Neural crest cell (in vitro differentiated cells): ENCODE measurements around the gene ZNF80. TPM values are rescaled to one million over a fixed set of nuclear protein-coding genes. Genes with fewer than 3 reads are reported as not detected.

Source experiments
- DNase-seq: peaks from one replicate; pipeline ENCODE4 v3.0.0; 2021; ENCODE audit warnings: low read depth, mixed read lengths, low spot score
- H3K27ac Mint-ChIP-seq: one replicate; pipeline ENCODE4 v1.8.0; 2021; ENCODE audit warnings: mild to moderate bottlenecking, mixed read lengths; ENCODE audit not compliant: unreplicated experiment
- H3K27me3 Mint-ChIP-seq: 2 replicates; pipeline ENCODE4 v1.8.0; 2021; ENCODE audit warnings: low read depth, mild to moderate bottlenecking, mixed read lengths
- H3K36me3 Mint-ChIP-seq: 2 replicates; pipeline ENCODE4 v1.8.0; 2021; ENCODE audit warnings: low read depth, mild to moderate bottlenecking, mixed read lengths
- H3K4me1 Mint-ChIP-seq: 2 replicates; pipeline ENCODE4 v1.8.0; 2021; ENCODE audit warnings: mixed read lengths
- H3K4me3 Mint-ChIP-seq: one replicate; pipeline ENCODE4 v1.8.0; 2021; ENCODE audit warnings: mild to moderate bottlenecking, mixed read lengths
- H3K9me3 Mint-ChIP-seq: 2 replicates; pipeline ENCODE4 v1.8.0; 2021; ENCODE audit warnings: mixed read lengths
- total RNA-seq: library from RNA; stranded (reverse); gene quantifications from 2 replicates; pipeline ENCODE4 v1.2.1, GENCODE V29; 2021
- TF ChIP-seq, protein P1 (sequence below): fragments of 200-600 bp; sonication (generic); conservative IDR thresholded peaks from 2 replicates; pipeline ENCODE4 v1.5.0; 2021; ENCODE audit warnings: antibody characterized with exemption, mild to moderate bottlenecking

Gene ZNF80
- total RNA-seq, 1 donor from 2014 or later = not detected

DNA sequence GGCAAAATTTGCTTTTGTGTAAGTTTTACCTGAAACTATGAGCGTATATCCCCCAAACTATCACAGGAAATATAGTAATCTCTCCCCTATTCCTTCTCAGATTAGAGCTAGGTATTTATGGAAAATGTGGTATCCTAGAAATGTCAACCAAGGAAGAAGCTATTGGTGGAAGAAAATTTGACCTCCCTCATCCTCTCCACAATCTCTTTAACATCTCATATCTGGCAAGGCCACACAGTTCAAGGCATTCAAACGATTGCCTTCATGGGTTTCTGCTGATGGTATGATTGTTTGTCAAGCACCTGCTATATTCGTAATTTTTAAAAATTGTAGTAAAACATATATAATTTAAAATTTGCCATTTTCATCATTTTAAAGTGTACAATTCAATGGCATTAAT lies 31.0 kb downstream of the ZNF80 start:
- Mint-ChIP-seq H3K9me3 (peaks cover 3% of the 10 kb centered on the region), H3K27ac (no peak overlapping the region), H3K36me3 (no peaks in the 10 kb centered on the region), H3K4me3 (no peak overlapping the region), H3K27me3 (no peaks in the 10 kb centered on the region), H3K4me1 (no peaks in the 10 kb centered on the region)
- TF ChIP-seq, protein P1, sequence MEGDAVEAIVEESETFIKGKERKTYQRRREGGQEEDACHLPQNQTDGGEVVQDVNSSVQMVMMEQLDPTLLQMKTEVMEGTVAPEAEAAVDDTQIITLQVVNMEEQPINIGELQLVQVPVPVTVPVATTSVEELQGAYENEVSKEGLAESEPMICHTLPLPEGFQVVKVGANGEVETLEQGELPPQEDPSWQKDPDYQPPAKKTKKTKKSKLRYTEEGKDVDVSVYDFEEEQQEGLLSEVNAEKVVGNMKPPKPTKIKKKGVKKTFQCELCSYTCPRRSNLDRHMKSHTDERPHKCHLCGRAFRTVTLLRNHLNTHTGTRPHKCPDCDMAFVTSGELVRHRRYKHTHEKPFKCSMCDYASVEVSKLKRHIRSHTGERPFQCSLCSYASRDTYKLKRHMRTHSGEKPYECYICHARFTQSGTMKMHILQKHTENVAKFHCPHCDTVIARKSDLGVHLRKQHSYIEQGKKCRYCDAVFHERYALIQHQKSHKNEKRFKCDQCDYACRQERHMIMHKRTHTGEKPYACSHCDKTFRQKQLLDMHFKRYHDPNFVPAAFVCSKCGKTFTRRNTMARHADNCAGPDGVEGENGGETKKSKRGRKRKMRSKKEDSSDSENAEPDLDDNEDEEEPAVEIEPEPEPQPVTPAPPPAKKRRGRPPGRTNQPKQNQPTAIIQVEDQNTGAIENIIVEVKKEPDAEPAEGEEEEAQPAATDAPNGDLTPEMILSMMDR = no peak
- DNase-seq = no peak

DNA sequence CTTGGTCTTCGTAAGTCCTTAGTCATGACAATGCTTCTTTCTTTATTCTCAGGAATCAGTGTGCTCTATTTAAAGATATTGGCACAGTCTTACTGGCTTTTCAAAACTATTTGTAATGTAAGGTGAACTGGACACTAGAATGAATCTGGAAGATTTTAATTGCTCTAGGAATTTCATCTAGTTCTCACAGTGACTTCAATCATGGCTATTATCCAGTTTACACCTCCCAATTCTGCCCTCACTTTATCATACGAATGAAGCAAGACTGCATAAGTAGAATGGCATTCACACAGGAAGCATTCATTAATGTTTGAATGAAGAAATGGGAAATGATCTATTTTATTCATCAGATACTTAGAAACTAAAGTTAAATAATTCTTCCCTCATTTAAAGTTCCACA lies 31.8 kb downstream of the ZNF80 start:
- no peak for DNase-seq
- Mint-ChIP-seq H3K4me1 (no peaks in the 10 kb centered on the region), H3K9me3 (peaks cover 3% of the 10 kb centered on the region), H3K27ac (no peak overlapping the region), H3K4me3 (no peak overlapping the region), H3K36me3 (no peaks in the 10 kb centered on the region), H3K27me3 (no peaks in the 10 kb centered on the region)
- TF ChIP-seq, protein P1 = no peak

DNA sequence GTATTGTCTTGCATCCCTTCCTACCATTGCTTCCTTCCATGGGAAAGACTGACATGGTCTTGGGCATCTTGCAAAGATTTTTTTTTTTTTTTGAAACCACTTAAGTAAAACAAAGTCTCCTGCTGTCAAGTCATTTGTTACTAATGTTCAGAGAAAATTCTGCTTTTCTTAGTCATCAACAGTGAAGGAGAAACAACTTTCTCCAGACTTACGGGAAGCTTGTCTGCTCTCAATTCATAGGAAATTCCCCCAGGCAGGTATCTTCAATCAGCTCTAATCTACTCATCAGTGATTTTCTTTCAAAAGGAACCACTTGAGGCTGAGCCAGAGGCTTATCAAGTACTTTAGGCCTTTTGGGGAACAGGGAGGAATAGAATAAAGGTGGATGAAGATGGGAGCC lies 42.6 kb downstream of the ZNF80 start:
- no peak overlapping the region for H3K27ac Mint-ChIP-seq
- H3K36me3 Mint-ChIP-seq = no peaks in the 10 kb centered on the region
- H3K4me3 Mint-ChIP-seq = no peak overlapping the region
- no peak for DNase-seq
- no peaks in the 10 kb centered on the region for H3K4me1 Mint-ChIP-seq
- H3K27me3 Mint-ChIP-seq = no peaks in the 10 kb centered on the region
- TF ChIP-seq, protein P1 = no peak
- H3K9me3 Mint-ChIP-seq = no peaks in the 10 kb centered on the region

DNA sequence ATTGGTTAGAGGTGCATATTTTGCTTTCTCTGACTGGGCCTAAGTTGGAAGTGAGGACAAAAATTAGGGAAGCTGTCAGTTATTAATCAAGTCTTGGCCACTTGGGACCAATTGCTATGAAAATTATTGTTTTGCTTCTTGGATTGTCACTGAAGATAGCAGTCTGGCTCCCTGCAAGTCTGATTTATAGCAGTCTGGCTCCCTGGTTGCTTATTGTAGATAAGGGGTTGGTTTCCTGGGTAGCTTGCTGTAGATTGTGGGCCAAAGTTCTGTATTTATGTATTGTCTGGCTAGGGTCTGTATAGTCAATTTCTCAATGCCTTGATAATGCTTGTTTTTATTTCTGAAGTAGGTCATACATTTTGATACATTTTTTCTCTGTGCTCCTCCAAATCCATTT lies 45.2 kb downstream of the ZNF80 start:
- H3K4me3 Mint-ChIP-seq = no peak overlapping the region
- H3K4me1 Mint-ChIP-seq = no peaks in the 10 kb centered on the region
- H3K9me3 Mint-ChIP-seq = no peaks in the 10 kb centered on the region
- DNase-seq = no peak
- H3K27ac Mint-ChIP-seq = no peak overlapping the region
- no peaks in the 10 kb centered on the region for H3K36me3 Mint-ChIP-seq
- H3K27me3 Mint-ChIP-seq = peaks cover 5% of the 10 kb centered on the region
- TF ChIP-seq, protein P1 = no peak

DNA sequence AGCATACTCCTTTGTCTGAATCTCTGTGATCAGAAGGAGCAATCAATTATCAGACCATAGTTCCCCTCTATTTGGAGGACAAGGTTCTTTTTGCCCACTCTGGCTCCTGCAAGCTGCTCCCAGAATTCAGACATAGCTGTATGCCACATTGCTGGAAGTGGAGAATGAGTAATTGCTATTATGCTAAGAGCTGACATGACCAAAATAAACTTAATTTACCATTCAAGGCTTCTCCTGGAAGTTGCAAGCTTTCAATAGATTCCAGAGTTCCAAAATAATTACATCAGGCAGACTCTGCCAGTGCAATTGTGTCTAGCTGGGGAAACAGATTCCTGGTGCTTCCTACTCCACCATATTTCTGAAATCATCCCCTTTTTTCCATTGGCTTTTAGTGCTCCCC lies 50.9 kb downstream of the ZNF80 start:
- peaks cover 25% of the 10 kb centered on the region for H3K27me3 Mint-ChIP-seq

More for the DNA sequence above, 50.9 kb downstream of the ZNF80 start:
- Mint-ChIP-seq H3K4me1 (no peaks in the 10 kb centered on the region), H3K27ac (no peak overlapping the region), H3K9me3 (peaks cover 8% of the 10 kb centered on the region), H3K36me3 (no peaks in the 10 kb centered on the region), H3K4me3 (no peak overlapping the region)
- TF ChIP-seq, protein P1 = no peak
- no peak for DNase-seq

Other genes starting within 250 kb of the ZNF80 start
- gene CCDC191, start 181.1 kb downstream of the ZNF80 start, total RNA-seq = 4.5 and 5.4 TPM in 2 replicates
- gene QTRT2, start 180.8 kb downstream of the ZNF80 start, total RNA-seq = 40.2 and 46.5 TPM in 2 replicates
- gene DRD3, start 58.5 kb downstream of the ZNF80 start, total RNA-seq = not detected in 2 replicates
- gene TIGIT, start 56.5 kb upstream of the ZNF80 start, total RNA-seq = not detected in 2 replicates